H1 (cell line): ENCODE results near the gene SFXN2. TPM values are rescaled to one million over a fixed set of nuclear protein-coding genes. Genes with fewer than 3 reads are reported as not detected.

Source experiments
- CTCF ChIA-PET: fragments of 300-600 bp; sonication (Branson Sonifier 250); formaldehyde crosslinking; loops from one replicate; lab custom pipeline; 2021; ENCODE audit not compliant: partially characterized antibody; lab: Charles Lee
- POLR2A ChIA-PET: fragments of 300-600 bp; sonication (Branson Sonifier 250); formaldehyde crosslinking; loops from one replicate; lab custom pipeline; 2021; ENCODE audit warnings: inconsistent platforms; ENCODE audit not compliant: partially characterized antibody; lab: Charles Lee
- DNase-seq, 2 experiments: peaks; one replicate each; pipeline versions ENCODE4 v3.0.0 to v3.0.0-alpha.2; 2010 to 2022; ENCODE audit warnings: low spot score in 2 of 2, low read depth in 1 of 2, mixed read lengths in 1 of 2
- FAIRE-seq: peaks from 2 replicates; lab custom pipeline; 2011; peaks lifted over from hg19 to GRCh38; lab: Jason Lieb, UNC
- H2AFZ ChIP-seq: 2 replicates; pipeline ENCODE4 v1.8.1; 2012; ENCODE audit warnings: low read length, inconsistent platforms
- H2AK5ac ChIP-seq: 2 replicates; pipeline ENCODE4 v1.6.1; 2013; ENCODE audit warnings: low read depth, low read length
- H2BK120ac ChIP-seq: replicated peaks from 2 replicates; pipeline ENCODE3; 2013; ENCODE audit warnings: low read depth, low read length, inconsistent platforms
- H2BK12ac ChIP-seq: 2 replicates; pipeline ENCODE4 v1.6.1; 2013; ENCODE audit warnings: low read depth, low read length
- H2BK15ac ChIP-seq: 2 replicates; pipeline ENCODE4 v1.6.1; 2013; ENCODE audit warnings: low read length
- H2BK20ac ChIP-seq: 2 replicates; pipeline ENCODE4 v1.6.1; 2013; ENCODE audit warnings: low read length
- H2BK5ac ChIP-seq: 2 replicates; pipeline ENCODE4 v1.6.1; 2013; ENCODE audit warnings: low read depth, low read length
- H3K14ac ChIP-seq: 2 replicates; pipeline ENCODE4 v1.6.1; 2013; ENCODE audit warnings: inconsistent platforms; ENCODE audit not compliant: insufficient read length
- H3K18ac ChIP-seq: 2 replicates; pipeline ENCODE4 v1.6.1; 2013; ENCODE audit warnings: low read length; ENCODE audit errors: extremely low read depth
- H3K23ac ChIP-seq: 2 replicates; pipeline ENCODE4 v1.6.1; 2013; ENCODE audit warnings: inconsistent platforms; ENCODE audit not compliant: insufficient read length
- H3K23me2 ChIP-seq: 2 replicates; pipeline ENCODE4 v1.6.1; 2013; ENCODE audit warnings: low read depth, low read length
- H3K27ac ChIP-seq: 2 replicates; pipeline ENCODE4 v1.6.1; 2011; ENCODE audit warnings: low read depth, low read length, inconsistent platforms
- H3K27me3 ChIP-seq, 4 experiments: replicated peaks in 1 of 4; 1 replicate in 1 of 4; 2 replicates in 3 of 4; pipeline versions ENCODE4 v1.6.1 to v1.8.1; 2011 to 2013; ENCODE audit warnings: low read length in 3 of 4, mild to moderate bottlenecking in 3 of 4, inconsistent platforms in 2 of 4, mixed read lengths in 2 of 4, moderate library complexity in 1 of 4; ENCODE audit not compliant: control insufficient read depth in 3 of 4, insufficient read depth in 3 of 4; ENCODE audit errors: extremely low read depth in 1 of 4
- H3K36me3 ChIP-seq, 4 experiments: 2 replicates each; pipeline versions ENCODE4 v1.6.1 to v1.8.1; 2011 to 2013; ENCODE audit warnings: mild to moderate bottlenecking in 4 of 4, low read length in 3 of 4, moderate library complexity in 2 of 4, control low read depth in 1 of 4, inconsistent platforms in 1 of 4; ENCODE audit not compliant: insufficient read depth in 4 of 4, control insufficient read depth in 2 of 4
- H3K4ac ChIP-seq: replicated peaks from 2 replicates; pipeline ENCODE3; 2013; ENCODE audit warnings: low read length, low read depth, mixed read lengths, inconsistent platforms; ENCODE audit not compliant: insufficient read length
- H3K4me1 ChIP-seq, 4 experiments: replicated peaks in 1 of 4; 1 replicate in 1 of 4; 2 replicates in 3 of 4; pipeline versions ENCODE4 v1.6.1 to v1.8.1; 2011 to 2013; ENCODE audit warnings: low read length in 3 of 4, inconsistent platforms in 2 of 4, mixed read lengths in 1 of 4; ENCODE audit not compliant: insufficient read depth in 4 of 4, control insufficient read depth in 3 of 4
- H3K4me2 ChIP-seq, 2 experiments: 2 replicates each; pipeline versions ENCODE4 v1.6.1 to v1.8.1; 2011 to 2013; ENCODE audit warnings: low read depth in 2 of 2, low read length in 2 of 2, control low read depth in 1 of 2, inconsistent platforms in 1 of 2, mild to moderate bottlenecking in 1 of 2; ENCODE audit not compliant: insufficient read depth in 1 of 2
- H3K4me3 ChIP-seq, 4 experiments: fragments of 200-600, 300-600 bp in 1 of 4; sonication (generic), shearing (Covaris generic), sonication (Bioruptor Twin) in 1 of 4; 2 replicates each; pipeline versions ENCODE4 v1.5.1 to v1.8.1; 2011 to 2016; ENCODE audit warnings: low read length in 4 of 4, low read depth in 3 of 4, control low read depth in 2 of 4, inconsistent platforms in 2 of 4, mild to moderate bottlenecking in 2 of 4, mixed read lengths in 1 of 4, moderate library complexity in 1 of 4; ENCODE audit not compliant: insufficient read depth in 2 of 4; ENCODE audit errors: extremely low read depth in 1 of 4
- H3K56ac ChIP-seq: replicated peaks from 2 replicates; pipeline ENCODE3; 2013; ENCODE audit warnings: low read depth, mild to moderate bottlenecking, mixed read lengths, low read length, inconsistent platforms; ENCODE audit not compliant: insufficient read length
- H3K79me1 ChIP-seq: 2 replicates; pipeline ENCODE4 v1.6.1; 2013; ENCODE audit warnings: low read depth, low read length, control low read depth
- H3K79me2 ChIP-seq, 2 experiments: 2 replicates each; pipeline versions ENCODE4 v1.6.1 to v1.8.1; 2012 to 2013; ENCODE audit warnings: low read length in 2 of 2, mild to moderate bottlenecking in 2 of 2, inconsistent platforms in 1 of 2; ENCODE audit not compliant: insufficient read depth in 2 of 2, control insufficient read depth in 1 of 2
- H3K9ac ChIP-seq, 4 experiments: replicated peaks in 1 of 4; 1 replicate in 1 of 4; 2 replicates in 3 of 4; pipeline versions ENCODE4 v1.6.1 to v1.8.1; 2011 to 2013; ENCODE audit warnings: low read depth in 3 of 4, low read length in 3 of 4, control low read depth in 2 of 4, mild to moderate bottlenecking in 2 of 4, moderate library complexity in 2 of 4, inconsistent platforms in 1 of 4; ENCODE audit errors: extremely low read depth in 1 of 4
- H3K9me3 ChIP-seq, 2 experiments: 2 replicates each; pipeline versions ENCODE4 v1.6.1 to v1.8.1; 2012 to 2013; ENCODE audit warnings: mild to moderate bottlenecking in 2 of 2, moderate library complexity in 2 of 2, control low read depth in 1 of 2, inconsistent platforms in 1 of 2, low read depth in 1 of 2, low read length in 1 of 2, mixed read lengths in 1 of 2; ENCODE audit not compliant: insufficient read depth in 2 of 2
- H4K20me1 ChIP-seq, 2 experiments: replicated peaks in 1 of 2; 2 replicates each; pipeline versions ENCODE3 to v1.8.1; 2011 to 2013; ENCODE audit warnings: inconsistent platforms in 2 of 2, low read length in 2 of 2, mild to moderate bottlenecking in 1 of 2; ENCODE audit not compliant: insufficient read depth in 2 of 2, control insufficient read depth in 1 of 2
- H4K5ac ChIP-seq: 2 replicates; pipeline ENCODE4 v1.6.1; 2013; ENCODE audit warnings: low read length, low read depth, mixed read lengths, inconsistent platforms; ENCODE audit not compliant: insufficient read length
- H4K8ac ChIP-seq: 2 replicates; pipeline ENCODE4 v1.8.0; 2013; ENCODE audit warnings: mild to moderate bottlenecking, moderate library complexity, low read length, inconsistent platforms; ENCODE audit not compliant: insufficient read depth; ENCODE audit errors: extremely low read depth
- H4K91ac ChIP-seq: replicated peaks from 2 replicates; pipeline ENCODE3; 2013; ENCODE audit warnings: low read length, mixed read lengths, inconsistent platforms; ENCODE audit not compliant: insufficient read length
- ASH2L ChIP-seq: fragments of 200-600, 300-600 bp; sonication (generic); IDR thresholded peaks from one replicate; pipeline ENCODE4 v1.7.1; 2017; ENCODE audit warnings: low read length
- CREB1 ChIP-seq: IDR thresholded peaks from 2 replicates; pipeline ENCODE4 v1.6.1; 2012; ENCODE audit warnings: inconsistent platforms
- HDAC2 ChIP-seq, 2 experiments: fragments of 300-600 bp in 1 of 2; sonication (generic) in 1 of 2; IDR thresholded peaks; 2 replicates each; pipeline ENCODE4 v1.6.1; 2011 to 2012; ENCODE audit warnings: low read depth in 2 of 2, low read length in 2 of 2, mild to moderate bottlenecking in 2 of 2, moderate library complexity in 2 of 2, borderline replicate concordance in 1 of 2, inconsistent platforms in 1 of 2
- PHF8 ChIP-seq: fragments of 200-600 bp; sonication (generic); conservative IDR thresholded peaks from 2 replicates; pipeline ENCODE4 v1.7.1; 2012; ENCODE audit warnings: low read depth, mild to moderate bottlenecking, inconsistent platforms, low read length, moderate library complexity
- RNF2 ChIP-seq: fragments of 200-900, 300-1000 bp; sonication (generic); IDR thresholded peaks from 2 replicates; pipeline ENCODE4 v1.7.1; 2016; ENCODE audit warnings: borderline replicate concordance, low read depth, mild to moderate bottlenecking, antibody characterized with exemption, low read length; ENCODE audit not compliant: poor library complexity, severe bottlenecking; ENCODE audit errors: missing control alignments
- RXRA ChIP-seq: IDR thresholded peaks from 2 replicates; pipeline ENCODE4 v1.6.1; 2011; ENCODE audit warnings: low read depth, mild to moderate bottlenecking, low read length, moderate library complexity; ENCODE audit not compliant: insufficient read depth
- SIN3A ChIP-seq, 2 experiments: IDR thresholded peaks in 1 of 2; conservative IDR thresholded peaks in 1 of 2; 2 replicates each; pipeline ENCODE4 v1.6.1; 2011 to 2012; ENCODE audit warnings: low read length in 2 of 2, improper control_type of control experiment in 1 of 2, low read depth in 1 of 2, mild to moderate bottlenecking in 1 of 2
- WGBS, 2 experiments: shearing (Covaris generic) in 1 of 2; methylation state at CpG; one replicate each; pipeline versions ENCODE4 v1.1.6 to v1.1.7; 2013 to 2015; ENCODE audit warnings: low lambda C conversion rate in 2 of 2, mixed read lengths in 2 of 2, inconsistent platforms in 1 of 2, low coverage in 1 of 2, missing lambda C conversion rate in 1 of 2; ENCODE audit not compliant: insufficient replicate concordance in 2 of 2, insufficient coverage in 1 of 2, insufficient read length in 1 of 2; ENCODE audit errors: extremely low coverage in 1 of 2, missing lambda C conversion rate in 1 of 2; 5-methylcytosine and 5-hydroxymethylcytosine counted together
- polyA plus RNA-seq, 7 experiments: library from polyadenylated mRNA; depleted of rRNA in 3 of 7; stranded (reverse) in 5 of 7; unstranded in 2 of 7; fragments of >200 nt in 5 of 7; fragments of 200-250 nt in 2 of 7; gene quantifications; 1 replicate in 5 of 7; 2 replicates in 1 of 7; 4 replicates in 1 of 7; pipeline versions ENCODE4 v1.2.1 to v1.2.3, GENCODE V29; 2011 to 2013; ENCODE audit warnings: missing spikeins in 2 of 7, mixed read lengths in 2 of 7
- total RNA-seq: library from RNA; stranded (reverse); fragmentation: NEBNext Ultra II Directional; extraction: Animal tissue kit (Norgen Biotek cat#: 25700); gene quantifications from 2 replicates; pipeline ENCODE4 v1.2.1, GENCODE V29; 2021

SFXN2 gene
- total and polyA plus RNA-seq, 2 of the 8 experiments (the other 6 are each of a cell fraction or from before 2014, with no cell fraction given), result 20.5 to 23.5 TPM

DNA sequence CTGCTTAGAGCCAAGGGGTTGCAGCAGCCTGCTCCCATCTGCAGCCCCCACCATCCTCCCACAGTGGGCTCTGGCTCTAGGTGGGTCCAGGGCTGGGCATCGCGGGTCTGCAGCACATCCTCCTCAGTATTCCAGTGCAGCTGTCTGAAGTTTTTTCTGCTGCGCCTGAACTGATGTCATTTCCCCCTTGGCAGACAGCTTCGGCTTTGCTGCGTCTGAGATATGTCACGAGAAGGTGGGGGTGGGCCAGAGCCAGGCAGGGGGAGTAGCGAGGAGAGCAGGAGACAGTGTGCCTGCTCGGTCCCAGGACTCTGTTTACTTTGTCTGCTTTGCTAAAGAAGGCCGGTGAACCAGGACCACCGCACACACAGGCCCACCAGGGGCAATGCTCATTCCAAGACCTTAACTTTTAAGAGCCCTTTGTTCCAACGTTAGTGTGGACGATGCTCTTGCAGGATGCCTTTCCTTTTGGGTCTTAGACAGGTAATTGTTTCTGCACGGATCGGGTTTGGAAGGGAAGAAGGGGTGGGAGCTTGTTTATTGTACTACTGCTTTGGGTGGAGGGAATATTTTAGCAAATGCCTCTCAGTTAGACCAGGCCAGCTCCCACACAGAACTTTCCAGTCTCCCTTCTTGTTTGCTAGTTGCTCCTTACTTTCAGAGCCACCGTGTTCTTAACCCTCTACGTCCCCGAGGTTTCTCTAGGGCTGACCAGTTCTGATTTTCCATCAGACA, 61.7 kb downstream of the SFXN2 start:
- peaks cover 23 to 30% (median 28%) of the 10 kb centered on the region in 4 experiments for H3K4me1 ChIP-seq
- TF ChIP-seq PHF8, result no peak
- 0 out of 4 replicates have a peak, but pooled peaks of 1 of the 2 experiments have one; percentile 1 for TF ChIP-seq HDAC2 (IDR thresholded peaks at IDR 0.05; ENCODE audit: borderline replicate concordance in 1 of 2, low read depth in 2 of 2, low read length in 2 of 2)
- TF ChIP-seq SIN3A (conservative IDR thresholded peaks at IDR 0.05 in 1 of 2, IDR thresholded peaks at IDR 0.05 in 1 of 2; ENCODE audit: low read depth in 1 of 2, low read length in 2 of 2), result 0 out of 4 replicates have a peak, but pooled peaks of 1 of the 2 experiments have one; percentile 25
- TF ChIP-seq RXRA, result no peak
- peak; percentile 4 for TF ChIP-seq ASH2L
- 0 out of 2 replicates have a peak, but pooled peaks have one; percentile 7 for TF ChIP-seq CREB1
- no peak for TF ChIP-seq RNF2
- H4K5ac ChIP-seq, result no peak overlapping the region
- H3K56ac ChIP-seq, result no peak overlapping the region
- no peak overlapping the region for H2BK120ac ChIP-seq
- H3K23me2 ChIP-seq, result no peaks in the 10 kb centered on the region
- WGBS, 2 experiments, result 55% methylated on average over 17 of the region's 17 CpGs; no CpG with 5 or more reads in 1 of the 2 experiments
- 0 out of 2 replicates have a peak overlapping the region, but pooled peaks have one; percentile 20 for H3K27ac ChIP-seq
- 0 out of 2 replicates have a peak overlapping the region, but pooled peaks have one; percentile 15 for H2BK5ac ChIP-seq
- H3K4me2 ChIP-seq, result peak overlapping the region; percentile 57 to 67
- peak overlapping the region; percentile 77 for H2BK12ac ChIP-seq
- no peak overlapping the region for H2BK20ac ChIP-seq
- ChIA-PET CTCF (interaction anchor here (1.2 to 1.8 kb wide), 6 partner anchors 21 to 98 kb away, joined by 4 to 10 read pairs (median 5); no protein-coding TSS in a partner anchor), POLR2A (interaction anchor here (1.1 to 4.8 kb wide), 10 partner anchors 9 to 60 kb away, joined by 4 to 40 read pairs (median 6); partner anchors contain the start of gene WBP1L)
- 0 out of 2 replicates have a peak overlapping the region, but pooled peaks have one; percentile 21 for H2BK15ac ChIP-seq
- H3K79me1 ChIP-seq, result peaks cover 9% of the 10 kb centered on the region; the same call in 1 of the 2 replicates
- no peak overlapping the region for H3K18ac ChIP-seq
- no peak overlapping the region for H3K4ac ChIP-seq
- DNase-seq (no peak), FAIRE-seq (no peak)
- H3K9ac ChIP-seq, result peak overlapping the region in 2 of 4 experiments; percentile 2 to 48; a peak in 2 of 7 replicates
- H3K36me3 ChIP-seq, result no peaks in the 10 kb centered on the region
- no peaks in the 10 kb centered on the region for H3K79me2 ChIP-seq
- no peak overlapping the region for H4K8ac ChIP-seq
- H2AFZ ChIP-seq, result peak overlapping the region; percentile 1; the same call in 1 of the 2 replicates
- H3K9me3 ChIP-seq, result no peaks in the 10 kb centered on the region
- peaks cover 0 to 2% of the 10 kb centered on the region in 2 experiments for H4K20me1 ChIP-seq
- H2AK5ac ChIP-seq, result no peak overlapping the region
- no peak overlapping the region for H3K14ac ChIP-seq
- no peak overlapping the region for H4K91ac ChIP-seq
- H3K4me3 ChIP-seq, result peak overlapping the region in 3 of 4 experiments; percentile 8 to 41 (median 16); a peak in 4 of 8 replicates
- no peaks in the 10 kb centered on the region; a peak in 2 of 7 replicates for H3K27me3 ChIP-seq
- no peak overlapping the region for H3K23ac ChIP-seq
